ENCODE data around the gene HNRNPF.
A peak's percentile ranks its signal among the peaks of the same experiment; 100 is the strongest.
"Not testable (repeated sequence)": the region's sequence is repeated elsewhere in the genome, so short reads cannot be mapped to it uniquely, and the experiment has no call there.

HNRNPF gene, protein sequence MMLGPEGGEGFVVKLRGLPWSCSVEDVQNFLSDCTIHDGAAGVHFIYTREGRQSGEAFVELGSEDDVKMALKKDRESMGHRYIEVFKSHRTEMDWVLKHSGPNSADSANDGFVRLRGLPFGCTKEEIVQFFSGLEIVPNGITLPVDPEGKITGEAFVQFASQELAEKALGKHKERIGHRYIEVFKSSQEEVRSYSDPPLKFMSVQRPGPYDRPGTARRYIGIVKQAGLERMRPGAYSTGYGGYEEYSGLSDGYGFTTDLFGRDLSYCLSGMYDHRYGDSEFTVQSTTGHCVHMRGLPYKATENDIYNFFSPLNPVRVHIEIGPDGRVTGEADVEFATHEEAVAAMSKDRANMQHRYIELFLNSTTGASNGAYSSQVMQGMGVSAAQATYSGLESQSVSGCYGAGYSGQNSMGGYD

GRCh38 chr10:43408710-43409384 is at the start of gene HNRNPF:
Gene HNRNPF (minus strand): TSS chr10:43409186. CDS start chr10:43387884, 21,302 bp downstream.
- peak; percentile 75 for DNase-seq

- DNase-seq, result no peak
Observed at GRCh38 chr10:43458227-43458626, 49.2 kb upstream of the HNRNPF start.

DNA sequence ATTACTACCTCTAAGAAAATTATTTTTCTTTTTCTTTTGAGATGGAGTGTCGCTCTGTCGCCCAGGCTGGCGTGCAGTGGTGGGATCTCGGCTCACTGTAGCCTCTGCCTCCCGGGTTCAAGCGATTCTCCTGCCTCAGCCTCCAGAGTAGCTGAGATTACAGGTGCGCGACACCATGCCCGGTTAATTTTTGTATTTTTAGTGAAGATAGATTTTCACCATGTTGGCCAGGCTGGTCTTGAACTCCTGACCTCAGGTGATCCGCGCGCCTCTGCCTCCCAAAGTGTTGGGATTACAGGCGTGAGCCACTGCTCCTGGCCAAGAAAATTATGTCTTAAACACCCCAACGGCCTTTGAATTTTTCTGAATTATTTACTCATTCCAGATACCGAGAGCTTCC is 47.6 kb upstream of the HNRNPF start:
- DNase-seq, result not testable (repeated sequence)

GRCh38 chr10:43454025-43454424 is 45.0 kb upstream of the HNRNPF start:
- not testable (repeated sequence) for DNase-seq

DNA sequence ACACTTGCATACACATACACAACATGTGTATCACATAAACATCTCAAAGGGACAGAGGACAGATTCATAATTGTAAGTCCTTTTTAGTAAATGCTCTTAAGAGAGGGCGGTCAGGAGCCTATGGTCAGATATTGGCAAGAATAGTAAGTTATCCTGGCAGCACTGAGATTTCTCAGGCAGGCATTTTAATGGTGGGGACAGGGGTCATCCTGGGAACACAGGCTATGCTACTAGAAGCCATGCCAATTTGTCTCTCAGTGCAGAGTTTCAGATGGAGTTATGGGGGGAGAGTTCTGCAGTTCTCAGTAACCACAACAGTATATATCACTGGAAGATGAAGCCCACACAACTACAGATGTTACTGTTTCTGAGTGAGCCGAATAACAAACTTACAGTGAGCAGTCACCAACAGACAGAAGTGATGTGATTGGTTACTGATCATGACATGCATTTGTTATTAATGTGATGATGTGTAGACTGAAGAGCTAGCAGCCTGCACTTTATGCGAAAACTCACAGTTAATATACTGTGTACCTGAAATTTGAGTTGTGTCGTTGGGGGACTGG is 44.4 kb upstream of the HNRNPF start:
- DNase-seq, result no peak

DNA sequence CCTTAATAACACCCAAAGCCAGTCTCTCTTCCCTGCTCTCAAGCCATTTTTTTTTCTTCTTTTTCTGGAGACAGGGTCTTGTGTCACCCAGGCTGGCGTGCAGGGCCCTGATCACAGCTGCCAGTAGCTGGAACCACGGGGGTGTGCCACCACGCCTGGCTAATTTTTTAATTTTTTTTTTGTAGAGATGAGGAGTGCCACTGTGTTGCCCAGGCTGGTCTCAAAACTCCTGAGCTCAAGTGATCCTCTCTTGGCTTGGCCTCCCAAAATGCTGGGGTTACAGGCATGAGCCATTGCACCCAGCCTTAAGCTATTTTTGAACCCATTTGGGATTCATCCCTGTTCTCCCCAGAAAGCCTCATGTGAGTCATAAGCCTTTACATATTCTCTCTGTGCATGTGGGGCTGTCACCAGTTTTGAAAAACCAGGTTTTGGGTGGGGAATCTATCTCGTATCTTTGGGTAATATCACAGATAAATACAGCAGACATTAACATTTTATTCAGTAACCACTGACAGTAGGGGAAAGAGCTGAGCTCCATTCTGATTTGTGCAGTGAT is 43.4 kb upstream of the HNRNPF start:
- no peak for DNase-seq

- no peak for DNase-seq
Observed at GRCh38 chr10:43448742-43449141, 39.8 kb upstream of the HNRNPF start.

- DNase-seq, result not testable (repeated sequence)
Observed at GRCh38 chr10:43446219-43447017, 37.4 kb upstream of the HNRNPF start.

- no peak for DNase-seq
Observed at GRCh38 chr10:43444897-43445466, 36.0 kb upstream of the HNRNPF start.

GRCh38 chr10:43444323-43444722 is 35.3 kb upstream of the HNRNPF start:
- no peak for DNase-seq

GRCh38 chr10:43440463-43441134 is 31.6 kb upstream of the HNRNPF start:
- no peak for DNase-seq

DNA sequence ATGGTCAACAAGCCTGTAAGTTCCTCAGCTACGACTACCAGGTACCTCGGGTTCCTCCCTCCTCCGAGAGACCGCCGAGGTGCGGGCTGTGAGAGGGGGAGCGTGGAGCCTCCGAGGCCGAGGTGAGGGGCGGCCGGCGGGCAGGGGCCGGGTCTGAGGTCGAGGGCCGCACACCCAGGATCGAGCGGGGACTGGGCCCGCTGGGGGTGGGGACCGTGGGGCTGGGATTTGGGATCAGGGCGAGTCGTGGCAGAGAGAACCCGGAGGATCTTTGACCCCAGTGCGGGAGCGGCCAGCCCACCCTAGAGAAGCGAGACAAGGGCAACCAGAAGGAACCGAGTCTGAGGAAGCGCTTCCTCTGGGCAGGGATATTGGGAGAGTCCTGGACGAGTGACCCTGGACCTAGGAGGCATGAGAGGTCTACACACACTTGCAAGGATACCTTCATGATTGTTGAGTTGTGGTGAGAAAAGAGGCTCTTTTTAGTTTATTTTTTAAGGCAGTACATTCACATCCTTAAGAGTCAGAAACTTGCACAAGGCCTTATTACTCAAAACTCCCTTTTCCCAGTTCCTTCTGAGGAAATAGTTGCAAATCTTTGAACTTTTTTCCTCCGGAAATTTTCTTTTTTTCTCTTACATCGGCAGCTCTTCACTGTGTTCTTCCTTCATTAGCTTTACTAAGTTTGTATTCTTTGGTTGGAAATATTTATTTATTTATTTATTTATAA is 28.3 kb upstream of the HNRNPF start:
- DNase-seq, result no peak

DNA sequence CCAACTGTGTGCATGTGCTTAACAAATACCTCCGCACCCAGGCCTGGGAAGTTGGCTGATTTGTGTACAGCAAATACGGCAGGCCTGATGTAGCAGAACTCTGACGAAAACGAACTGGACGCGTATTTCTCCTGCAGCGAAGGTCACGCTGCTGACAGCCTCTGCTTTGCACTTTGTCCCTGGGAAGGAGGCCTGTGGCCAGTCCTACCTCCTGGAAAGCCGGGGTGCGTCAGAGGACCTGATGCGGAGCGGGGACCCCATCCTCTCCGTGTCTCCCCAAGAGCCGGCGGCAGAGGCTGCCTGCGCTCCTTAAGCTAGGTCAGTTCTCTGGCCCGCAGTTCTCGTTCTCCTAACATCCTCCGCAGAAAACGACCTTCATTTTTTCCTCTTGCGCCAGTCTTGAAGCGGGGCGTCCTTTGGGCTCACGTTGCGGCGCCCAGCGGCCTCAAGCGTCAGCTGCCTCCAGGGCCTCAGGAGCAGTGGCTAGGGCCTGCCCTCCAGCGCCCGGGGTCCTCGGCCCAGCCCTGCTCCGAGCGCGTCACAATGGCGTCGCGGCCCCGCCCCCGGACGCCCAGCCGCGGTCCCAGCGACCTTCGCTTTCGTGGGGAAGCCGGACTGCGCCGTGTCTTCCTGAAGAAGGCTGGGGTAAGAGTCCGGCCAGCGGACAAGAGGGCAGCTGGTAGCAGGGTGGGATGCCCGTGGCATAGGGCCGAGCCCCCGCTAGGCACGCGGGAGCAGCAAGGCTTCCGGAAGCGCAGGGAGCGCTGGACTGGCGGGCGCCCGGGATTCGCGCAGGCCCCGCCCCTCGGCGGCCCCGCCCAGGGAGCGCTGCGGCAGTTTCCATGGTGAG is 27.5 kb upstream of the HNRNPF start, which contains the start of gene ZNF487:
Gene ZNF487 (plus strand): TSS at position 821 of the 850 bp plus-strand sequence. CDS start 38,703 bp downstream, outside the sequence.
- DNase-seq, result peak; percentile 58

- DNase-seq, result no peak
Observed at GRCh38 chr10:43430926-43431663, 22.1 kb upstream of the HNRNPF start.

- no peak for DNase-seq
Observed at GRCh38 chr10:43427166-43427825, 18.3 kb upstream of the HNRNPF start.

DNA sequence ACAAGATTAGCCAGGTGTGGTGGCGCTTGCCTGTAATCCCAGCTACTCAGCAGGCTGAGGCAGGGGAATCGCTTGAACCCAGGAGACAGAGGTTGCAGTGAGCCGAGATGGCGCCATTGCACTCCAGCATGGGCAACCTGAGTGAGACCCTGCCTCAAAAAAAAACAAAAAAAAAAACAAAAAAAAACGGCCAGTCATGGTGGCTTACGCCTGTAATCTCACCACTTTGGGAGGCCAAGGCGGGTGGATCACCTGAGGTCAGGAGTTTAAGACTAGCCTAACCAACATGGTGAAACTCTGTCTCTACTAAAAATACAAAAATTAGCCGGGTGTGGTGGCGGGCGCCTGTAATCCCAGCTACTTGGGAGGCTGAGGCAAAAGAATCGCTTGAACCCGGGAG is 17.5 kb upstream of the HNRNPF start:
- not testable (repeated sequence) for DNase-seq

- no peak for DNase-seq
Observed at GRCh38 chr10:43424416-43424815, 15.4 kb upstream of the HNRNPF start.

- not testable (repeated sequence) for DNase-seq
Observed at GRCh38 chr10:43421944-43422343, 13.0 kb upstream of the HNRNPF start.

DNA sequence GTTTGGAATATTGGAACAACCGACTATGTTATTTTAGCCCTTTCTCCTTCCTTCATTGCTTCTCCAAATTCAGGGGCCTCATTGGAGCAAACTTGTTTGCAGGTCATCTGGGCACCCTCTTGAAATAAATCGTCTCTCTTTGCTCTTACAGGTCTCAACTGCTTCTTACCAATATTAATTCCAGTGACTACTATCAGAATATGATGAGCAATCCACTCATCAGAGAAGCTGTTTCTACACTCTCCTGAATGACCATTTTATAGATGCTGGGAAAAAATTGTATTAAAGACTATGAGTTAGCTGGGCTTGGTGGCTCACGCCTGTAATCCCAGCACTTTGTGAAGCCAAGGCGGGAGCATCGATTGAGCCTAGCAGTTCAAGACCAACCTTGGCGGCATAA is 12.5 kb upstream of the HNRNPF start:
- no peak for DNase-seq
